Inflammatory macrophage treated with lipopolysaccharide for 4 hours (primary cell): ENCODE measurements around the gene ITGBL1.

Experiments
- DNase-seq: peaks from one replicate; pipeline ENCODE4 v3.0.0-alpha.2; 2020

Gene ITGBL1

GRCh38 chr13:101572456-101572855 lies 120.0 kb downstream of the ITGBL1 start:
- DNase-seq: no peak

- DNase-seq: no peak
Observed at GRCh38 chr13:101575581-101575980, 123.1 kb downstream of the ITGBL1 start.

GRCh38 chr13:101576455-101576854 lies 124.0 kb downstream of the ITGBL1 start:
- no peak for DNase-seq

GRCh38 chr13:101576977-101577376 lies 124.5 kb downstream of the ITGBL1 start:
- DNase-seq: no peak

GRCh38 chr13:101579281-101579802 lies 126.9 kb downstream of the ITGBL1 start:
- DNase-seq: no peak

GRCh38 chr13:101584331-101584730 lies 131.9 kb downstream of the ITGBL1 start:
- no peak for DNase-seq

- DNase-seq: no peak
Observed at GRCh38 chr13:101590479-101590878, 138.0 kb downstream of the ITGBL1 start.

- DNase-seq: no peak
Observed at GRCh38 chr13:101594936-101595335, 142.5 kb downstream of the ITGBL1 start.

GRCh38 chr13:101596803-101597202 lies 144.3 kb downstream of the ITGBL1 start:
- DNase-seq: no peak

- DNase-seq: no peak
Observed at GRCh38 chr13:101611491-101612475, 159.3 kb downstream of the ITGBL1 start.

GRCh38 chr13:101612735-101613134 lies 160.3 kb downstream of the ITGBL1 start:
- DNase-seq: no peak

GRCh38 chr13:101614491-101614890 lies 162.0 kb downstream of the ITGBL1 start:
- no peak for DNase-seq

GRCh38 chr13:101618440-101619187 lies 166.1 kb downstream of the ITGBL1 start:
- DNase-seq: no peak

GRCh38 chr13:101621099-101621498 lies 168.6 kb downstream of the ITGBL1 start:
- no peak for DNase-seq

GRCh38 chr13:101623470-101624209 lies 171.2 kb downstream of the ITGBL1 start:
- no peak for DNase-seq

- DNase-seq: peak; percentile 11
Observed at GRCh38 chr13:101624210-101624922, 171.9 kb downstream of the ITGBL1 start.

- DNase-seq: no peak
Observed at GRCh38 chr13:101624981-101625380, 172.5 kb downstream of the ITGBL1 start.

GRCh38 chr13:101626925-101627555 lies 174.6 kb downstream of the ITGBL1 start:
- DNase-seq: peak; percentile 59

GRCh38 chr13:101627556-101627943 lies 175.1 kb downstream of the ITGBL1 start:
- DNase-seq: no peak

- no peak for DNase-seq
Observed at GRCh38 chr13:101628900-101629299, 176.4 kb downstream of the ITGBL1 start.

- peak; percentile 43 for DNase-seq
Observed at GRCh38 chr13:101631395-101631794, 178.9 kb downstream of the ITGBL1 start.

- DNase-seq: no peak
Observed at GRCh38 chr13:101634142-101634541, 181.7 kb downstream of the ITGBL1 start.
